Glomerular visceral epithelial cell (primary cell): ENCODE results near the gene CGB2.
"Not testable (repeated sequence)": the region's sequence is repeated elsewhere in the genome, so short reads cannot be mapped to it uniquely, and the experiment has no call there.

ENCODE experiments used
- DNase-seq: peaks from one replicate; pipeline ENCODE4 v3.0.0-alpha.2; 2016; ENCODE audit errors: extremely low spot score

Gene CGB2

DNA sequence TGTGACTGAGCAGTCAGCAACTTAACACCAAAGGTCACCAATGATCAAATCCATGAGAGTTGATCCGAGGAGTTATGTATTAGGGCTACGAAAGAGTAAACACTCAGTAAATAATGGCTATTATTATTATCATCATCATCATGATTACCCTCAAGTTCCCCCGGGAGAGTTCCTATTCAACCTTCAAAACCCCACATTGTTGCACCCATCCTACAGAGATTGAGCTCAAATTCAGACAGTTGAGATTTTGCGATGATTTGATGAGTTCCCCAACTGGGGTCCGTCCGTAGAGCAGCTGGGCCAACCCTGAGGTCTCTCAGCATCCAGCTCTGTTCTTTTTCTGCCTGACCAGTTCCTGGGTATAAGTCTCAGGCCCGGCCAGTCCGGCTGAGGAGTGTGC is 6.4 kb downstream of the CGB2 start:
- DNase-seq = not testable (repeated sequence)

DNA sequence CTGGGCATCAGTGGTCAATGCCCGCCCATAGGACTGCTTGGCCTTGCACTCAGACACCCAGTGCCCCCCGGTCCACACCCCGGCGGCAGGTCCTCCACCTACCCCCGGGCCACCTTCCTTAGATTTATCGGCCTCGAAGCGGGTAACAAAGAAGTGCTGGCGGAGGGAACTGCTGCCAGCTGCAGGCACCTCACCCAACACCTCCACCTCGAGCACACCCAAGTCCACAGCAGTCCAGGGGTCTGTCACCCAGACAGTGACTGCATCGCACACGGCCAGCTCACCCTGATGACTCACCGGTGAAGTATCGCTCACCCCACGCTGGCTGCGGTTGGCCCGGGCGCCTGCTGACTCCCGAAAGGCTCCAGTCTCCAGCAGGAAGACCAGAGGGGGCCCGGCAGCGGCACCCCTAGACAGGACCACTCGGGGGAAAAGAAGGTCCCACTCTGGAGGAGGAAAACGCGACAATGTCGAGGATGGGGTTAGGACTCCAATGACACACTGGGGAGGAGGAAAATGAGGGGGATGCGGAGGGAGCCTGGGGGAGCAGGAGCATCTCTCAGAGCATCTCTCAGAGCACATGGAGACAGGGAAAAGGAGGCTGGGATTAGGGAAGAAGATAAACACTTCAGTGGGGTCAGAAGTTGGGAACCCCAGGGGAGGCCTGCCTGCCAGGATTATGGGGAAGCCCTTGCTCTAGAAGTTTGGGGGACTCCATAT is 7.0 kb downstream of the CGB2 start:
- DNase-seq = peak; percentile 84

DNA sequence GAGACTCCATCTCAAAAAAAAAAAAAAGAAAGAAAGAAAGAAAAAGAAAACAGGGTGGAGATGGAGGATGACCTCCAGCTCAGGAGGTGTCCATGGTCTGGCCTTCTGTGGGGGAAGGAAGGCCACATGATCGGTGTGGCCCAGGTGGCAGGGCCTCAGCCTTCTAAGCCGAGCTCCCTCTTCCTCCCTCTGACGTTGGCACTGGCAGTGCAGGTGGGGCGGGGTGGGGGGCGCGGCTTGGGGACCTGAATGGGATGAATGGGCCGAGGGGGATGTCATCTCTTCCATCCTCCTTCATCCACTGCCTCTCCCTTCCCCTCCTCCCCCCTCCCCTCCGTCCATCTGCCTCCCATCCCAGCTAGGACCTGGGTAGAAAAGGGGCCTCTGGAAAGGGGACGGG is 8.0 kb downstream of the CGB2 start:
- not testable (repeated sequence) for DNase-seq

DNA sequence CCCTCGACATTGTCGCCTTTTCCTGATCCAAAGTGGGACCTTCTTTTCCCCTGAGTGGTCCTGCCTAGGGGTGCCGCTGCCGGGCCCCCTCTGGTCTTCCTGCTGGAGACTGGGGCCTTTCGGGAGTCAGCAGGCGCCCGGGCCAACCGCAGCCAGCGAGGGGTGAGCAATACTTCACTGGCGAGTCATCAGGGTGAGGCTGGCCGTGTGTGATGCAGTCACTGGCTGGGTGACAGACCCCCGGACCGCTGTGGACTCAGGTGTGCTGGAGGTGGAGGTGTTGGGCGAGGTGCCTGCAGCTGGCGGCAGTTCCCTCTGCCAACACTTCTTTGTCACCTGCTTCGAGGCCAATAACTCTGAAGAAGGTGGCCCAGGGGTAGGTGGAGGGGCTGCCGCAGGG is 10.5 kb downstream of the CGB2 start:
- peak; percentile 72 for DNase-seq

DNA sequence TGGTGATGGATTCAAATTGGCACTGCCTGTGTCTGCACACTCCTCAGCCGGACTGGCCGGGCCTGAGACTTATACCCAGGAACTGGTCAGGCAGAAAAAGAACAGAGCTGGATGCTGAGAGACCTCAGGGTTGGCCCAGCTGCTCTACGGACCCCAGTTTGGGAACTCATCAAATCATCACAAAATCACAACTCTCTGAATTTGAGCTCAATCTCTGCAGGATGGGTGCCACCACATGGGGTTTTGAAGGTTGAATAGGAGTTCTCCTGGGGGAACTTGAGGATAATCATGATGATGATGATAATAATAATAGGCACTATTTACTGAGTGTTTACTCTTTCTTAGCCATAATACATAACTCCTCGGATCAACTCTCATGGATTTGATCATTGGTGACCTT is 11.0 kb downstream of the CGB2 start:
- not testable (repeated sequence) for DNase-seq

DNA sequence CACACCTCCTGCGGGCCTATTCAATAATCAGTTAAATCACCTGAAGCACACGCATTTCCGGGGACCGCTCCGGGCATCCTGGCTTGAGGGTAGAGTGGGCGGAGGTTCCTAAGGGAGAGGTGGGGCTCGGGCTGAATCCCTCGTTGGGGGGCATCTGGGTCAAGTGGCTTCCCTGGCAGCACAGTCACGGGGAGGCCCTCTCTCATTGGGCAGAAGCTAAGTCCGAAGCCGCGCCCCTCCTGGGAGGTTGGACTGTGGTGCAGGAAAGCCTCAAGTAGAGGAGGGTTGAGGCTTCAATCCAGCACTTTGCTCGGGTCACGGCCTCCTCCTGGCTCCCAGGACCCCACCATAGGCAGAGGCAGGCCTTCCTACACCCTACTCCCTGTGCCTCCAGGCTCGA is 11.9 kb downstream of the CGB2 start, which contains the start of gene CGB5:
Gene CGB5, plus strand, starts transcription at position 301 of the 400 bp plus-strand sequence. CDS start 362 bp downstream, outside the sequence.
- DNase-seq = not testable (repeated sequence)

DNA sequence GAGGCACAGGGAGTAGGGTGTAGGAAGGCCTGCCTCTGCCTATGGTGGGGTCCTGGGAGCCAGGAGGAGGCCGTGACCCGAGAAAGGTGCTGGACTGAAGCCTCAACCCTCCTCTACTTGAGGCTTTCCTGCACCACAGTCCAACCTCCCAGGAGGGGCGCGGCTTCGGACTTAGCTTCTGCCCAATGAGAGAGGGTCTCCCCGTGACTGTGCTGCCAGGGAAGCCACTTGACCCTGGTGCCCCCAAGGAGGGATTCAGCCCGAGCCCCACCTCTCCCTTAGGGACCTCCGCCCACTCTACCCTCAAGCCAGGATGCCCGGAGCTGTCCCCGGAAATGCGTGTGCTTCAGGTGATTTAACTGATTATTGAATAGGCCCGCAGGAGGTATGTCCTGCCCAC is 17.3 kb downstream of the CGB2 start, which contains the start of gene CGB8:
Gene CGB8, minus strand, starts transcription at position 101 of the 400 bp plus-strand sequence. CDS start 372 bp downstream, outside the sequence.
- DNase-seq = not testable (repeated sequence)

DNA sequence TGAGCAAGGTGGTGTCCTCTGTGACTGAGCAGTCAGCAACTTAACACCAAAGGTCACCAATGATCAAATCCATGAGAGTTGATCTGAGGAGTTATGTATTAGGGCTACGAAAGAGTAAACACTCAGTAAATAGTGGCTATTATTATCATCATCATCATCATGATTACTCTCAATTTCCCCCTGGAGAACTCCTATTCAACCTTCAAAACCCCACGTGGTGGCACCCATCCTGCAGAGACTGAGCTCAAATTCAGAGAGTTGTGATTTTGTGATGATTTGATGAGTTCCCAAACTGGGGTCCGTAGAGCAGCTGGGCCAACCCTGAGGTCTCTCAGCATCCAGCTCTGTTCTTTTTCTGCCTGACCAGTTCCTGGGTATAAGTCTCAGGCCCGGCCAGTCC is 18.1 kb downstream of the CGB2 start:
- DNase-seq = not testable (repeated sequence)

DNA sequence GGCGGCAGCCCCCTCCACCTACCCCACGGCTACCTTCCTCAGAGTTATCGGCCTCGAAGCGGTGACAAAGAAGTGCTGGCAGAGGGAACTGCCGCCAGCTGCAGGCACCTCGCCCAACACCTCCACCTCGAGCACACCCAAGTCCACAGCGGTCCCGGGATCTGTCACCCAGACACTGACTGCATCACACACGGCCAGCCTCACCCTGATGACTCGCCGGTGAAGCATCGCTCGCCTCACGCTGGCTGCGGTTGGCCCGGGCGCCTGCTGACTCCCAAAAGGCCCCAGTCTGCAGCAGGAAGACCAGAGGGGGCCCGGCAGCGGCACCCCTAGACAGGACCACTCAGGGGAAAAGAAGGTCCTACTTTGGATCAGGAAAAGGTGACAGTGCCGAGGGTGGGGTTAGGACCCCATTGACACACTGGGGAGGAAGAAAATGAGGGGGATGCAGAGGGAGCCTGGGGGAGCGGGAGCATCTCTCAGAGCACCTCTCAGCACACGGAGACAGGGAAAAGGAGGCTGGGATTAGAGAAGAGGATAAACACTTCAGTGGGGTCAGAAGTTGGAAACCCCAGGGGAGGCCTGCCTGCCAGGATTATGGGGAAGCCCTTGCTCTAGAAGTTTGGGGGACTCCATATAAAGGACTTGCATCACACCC is 18.8 kb downstream of the CGB2 start:
- peak; percentile 75 for DNase-seq

DNA sequence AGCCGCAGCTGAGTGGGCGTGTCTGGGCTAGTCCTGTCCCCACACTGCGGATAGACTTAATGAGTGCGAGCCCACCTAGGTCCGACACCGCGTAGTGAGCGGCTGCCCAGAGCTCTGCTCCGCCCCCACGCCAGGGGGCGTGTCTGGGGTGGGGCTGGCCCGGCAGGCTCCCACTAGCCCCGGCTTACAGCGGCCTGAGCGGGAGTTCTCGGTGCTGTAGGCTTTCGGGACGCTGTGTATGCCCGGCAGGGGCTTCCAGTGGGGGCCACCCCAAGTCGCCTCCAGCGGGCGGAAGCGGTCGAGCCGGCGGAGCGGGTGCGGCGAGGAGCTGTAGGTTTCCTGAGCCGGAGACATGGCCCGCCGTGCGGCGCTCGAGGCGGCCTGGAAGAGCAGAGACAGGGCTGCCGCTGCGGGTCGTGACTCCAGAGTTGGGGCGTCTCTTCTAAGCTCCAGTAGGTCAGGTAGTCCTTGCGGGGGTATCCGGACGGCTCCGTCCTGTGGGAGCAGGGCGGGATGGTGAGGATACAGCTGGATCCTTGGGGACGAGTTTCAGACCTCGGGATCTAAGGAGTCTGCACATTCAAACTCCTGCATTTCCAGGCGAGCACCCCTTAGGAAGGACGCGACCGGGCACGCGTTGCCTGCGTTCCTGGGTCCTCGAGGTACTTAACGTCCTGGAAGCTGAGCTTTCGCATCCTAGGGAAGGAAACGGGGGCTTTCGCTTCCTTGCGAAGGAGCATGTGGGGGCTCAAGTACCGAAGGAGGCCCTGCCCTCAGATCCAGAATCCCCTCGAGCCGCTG is 24.6 kb downstream of the CGB2 start:
- peak; percentile 79 for DNase-seq

DNA sequence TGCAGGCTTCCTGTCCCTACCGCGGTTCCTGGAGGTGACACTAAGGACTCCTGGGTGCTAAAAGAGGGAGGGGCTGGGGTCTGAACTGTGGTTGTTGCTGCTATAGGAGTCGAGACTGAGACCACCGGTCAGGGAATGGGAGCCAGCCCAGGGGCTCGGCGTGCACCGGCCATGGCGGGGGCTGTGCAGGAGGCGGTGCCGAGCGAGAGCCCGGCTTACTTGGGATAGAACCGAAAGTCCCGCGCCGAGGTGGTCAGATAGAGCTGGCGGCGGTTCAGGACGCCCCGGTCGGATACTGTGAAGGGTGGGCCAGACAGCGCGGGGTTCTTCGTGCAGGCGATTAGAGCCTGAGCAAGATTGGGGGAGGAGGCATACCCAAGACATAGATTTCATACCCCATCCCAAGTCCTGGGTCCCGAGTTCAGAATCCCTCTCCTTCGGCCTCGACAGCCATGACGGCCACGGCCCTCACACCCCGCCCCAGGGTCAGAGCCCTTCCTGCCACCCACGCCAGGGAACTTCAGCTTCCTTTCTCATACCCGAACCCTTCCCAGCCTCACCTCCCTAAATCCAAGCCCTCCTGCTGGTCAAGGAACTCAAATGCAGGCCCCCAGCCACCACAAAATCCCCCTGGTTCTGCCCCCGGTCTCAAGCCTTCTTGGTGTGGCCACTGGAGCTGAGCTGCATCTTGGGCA is 25.4 kb downstream of the CGB2 start:
- not testable (repeated sequence) for DNase-seq

DNA sequence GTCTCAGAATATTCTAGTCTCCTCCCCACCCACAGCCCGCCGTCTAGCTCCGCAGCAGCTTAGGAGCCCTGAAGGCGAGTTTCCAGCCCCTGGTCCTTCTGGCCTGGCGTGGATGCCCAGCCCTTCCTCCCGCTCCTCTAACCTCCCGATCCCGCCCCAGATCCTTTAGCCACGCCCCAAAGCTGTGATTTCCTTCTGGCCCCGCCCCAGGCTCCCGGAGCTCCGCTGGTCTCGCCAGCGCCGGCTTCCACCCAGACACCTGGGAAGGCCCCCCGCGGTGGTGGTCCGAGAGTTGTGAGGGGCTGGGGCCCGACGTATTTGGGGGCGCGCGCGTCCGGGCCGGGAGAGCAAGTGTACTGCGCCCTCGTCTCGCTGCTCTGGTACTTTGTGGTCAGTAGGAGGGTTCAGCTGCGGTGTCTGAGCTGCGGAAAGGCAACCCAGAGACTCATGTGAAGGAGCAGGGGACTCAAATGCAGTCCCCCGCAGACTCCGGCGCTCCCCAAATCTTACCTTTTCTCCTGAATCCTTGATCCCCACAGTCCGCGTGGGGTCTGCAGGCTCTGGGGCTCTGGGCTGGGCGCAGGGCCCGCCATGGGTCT is 26.0 kb downstream of the CGB2 start, which contains the start of gene CGB7:
Gene CGB7, minus strand, starts transcription at position 114 of the 599 bp plus-strand sequence. CDS start 2,374 bp downstream, outside the sequence.
- DNase-seq = peak; percentile 82

DNA sequence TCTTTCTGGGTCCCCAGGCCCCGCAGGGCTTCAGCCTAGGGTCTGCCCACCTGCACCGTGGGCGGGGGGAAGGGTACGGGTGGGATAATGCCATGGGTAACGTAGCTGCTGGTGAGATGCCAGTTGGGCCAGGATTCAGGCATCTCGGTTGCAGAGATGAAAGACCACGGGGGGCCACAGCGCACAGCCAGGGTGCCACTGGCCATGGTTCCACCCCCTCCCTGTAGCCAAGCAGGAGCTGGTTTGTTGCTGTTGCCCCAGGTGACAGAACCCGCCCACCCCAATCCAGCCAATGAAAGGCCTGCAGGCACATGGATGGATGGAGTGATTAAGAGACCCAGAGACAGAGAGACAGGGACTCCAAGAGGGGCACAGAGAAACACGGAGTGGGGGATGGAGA is 26.9 kb downstream of the CGB2 start:
- peak; percentile 50 for DNase-seq

DNA sequence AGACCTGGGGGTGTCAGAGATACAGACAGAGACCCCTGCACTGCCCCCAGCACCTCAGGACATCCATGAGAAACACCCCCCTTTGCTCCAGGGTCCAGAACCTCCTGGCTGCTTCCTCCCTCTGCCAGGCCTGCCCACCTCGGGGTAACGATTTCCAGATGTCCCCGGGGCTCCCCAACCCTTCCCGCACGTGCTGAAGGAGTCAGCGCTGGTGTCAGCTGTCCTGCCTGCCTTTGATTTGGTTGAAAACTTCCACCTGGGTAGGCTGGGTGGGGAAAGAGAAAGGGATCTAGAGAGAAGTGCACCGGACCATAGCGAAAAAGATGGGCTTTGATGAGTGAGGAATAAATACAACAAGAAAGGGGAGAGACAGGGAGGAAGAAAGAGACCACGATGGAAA is 27.4 kb downstream of the CGB2 start:
- no peak for DNase-seq

DNA sequence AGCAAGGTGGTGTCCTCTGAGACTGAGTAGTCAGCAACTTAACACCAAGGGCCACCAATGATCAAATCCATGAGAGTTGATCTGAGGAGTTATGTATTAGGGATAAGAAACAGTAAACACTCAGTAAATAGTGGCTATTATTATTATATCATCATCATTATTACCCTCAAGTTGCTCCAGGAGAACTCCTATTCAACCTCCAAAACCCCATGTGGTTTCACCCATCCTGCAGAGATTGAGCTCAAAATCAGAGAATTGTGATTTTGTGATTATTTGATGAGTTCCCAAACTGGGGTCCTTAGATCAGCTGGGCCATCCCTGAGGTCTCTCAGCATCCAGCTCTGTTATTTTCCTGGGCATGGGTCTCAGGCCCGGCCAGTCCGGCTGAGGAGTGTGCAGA is 29.3 kb downstream of the CGB2 start:
- DNase-seq = no peak

DNA sequence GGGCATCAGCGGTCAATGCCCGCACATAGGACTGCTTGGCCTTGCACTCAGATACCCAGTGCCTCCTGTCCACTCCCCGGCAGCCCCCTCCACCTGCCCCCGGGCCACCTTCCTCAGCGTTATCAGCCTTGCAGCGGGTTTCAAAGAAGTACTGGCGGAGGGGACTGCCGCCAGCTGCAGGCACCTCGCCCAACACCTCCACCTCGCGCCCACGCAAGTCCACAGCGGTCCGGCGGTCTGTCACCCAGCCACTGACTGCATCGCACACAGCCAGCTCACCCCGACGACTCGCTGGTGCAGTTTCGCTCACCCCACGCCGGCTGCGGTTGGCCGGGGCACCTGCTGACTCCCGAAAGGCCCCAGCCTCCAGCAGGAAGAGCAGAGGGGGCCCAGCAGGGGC is 29.8 kb downstream of the CGB2 start:
- DNase-seq = no peak

DNA sequence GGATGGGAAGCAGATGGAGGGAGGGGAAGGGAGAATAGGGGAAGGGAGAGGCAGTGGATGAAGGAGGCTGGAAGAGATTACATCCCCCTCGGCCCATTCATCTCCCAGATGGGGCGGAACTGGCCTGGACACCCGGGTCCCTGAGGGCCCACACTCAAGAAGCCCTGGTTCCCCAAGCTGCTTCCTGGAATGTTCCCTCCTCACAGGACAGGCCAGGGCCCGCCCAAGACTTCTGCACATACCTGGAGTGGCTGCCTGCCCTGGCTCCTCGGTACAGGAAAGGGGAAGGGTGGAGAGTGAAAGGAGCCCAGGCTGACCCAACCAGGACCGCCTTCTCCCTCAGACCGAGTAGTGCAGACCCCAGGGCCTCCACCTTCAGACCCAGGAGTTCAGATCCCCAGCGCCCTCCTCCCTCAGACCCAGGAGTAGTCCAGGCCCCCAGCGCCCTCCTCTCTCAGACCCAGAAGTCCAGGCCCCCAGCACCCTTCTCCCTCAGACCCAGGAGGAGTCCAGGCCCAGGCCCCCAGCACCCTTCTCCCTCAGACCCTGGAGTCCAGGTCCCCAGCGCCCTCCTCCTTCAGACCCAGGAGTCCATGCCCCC is 32.4 kb downstream of the CGB2 start:
- DNase-seq = no peak

DNA sequence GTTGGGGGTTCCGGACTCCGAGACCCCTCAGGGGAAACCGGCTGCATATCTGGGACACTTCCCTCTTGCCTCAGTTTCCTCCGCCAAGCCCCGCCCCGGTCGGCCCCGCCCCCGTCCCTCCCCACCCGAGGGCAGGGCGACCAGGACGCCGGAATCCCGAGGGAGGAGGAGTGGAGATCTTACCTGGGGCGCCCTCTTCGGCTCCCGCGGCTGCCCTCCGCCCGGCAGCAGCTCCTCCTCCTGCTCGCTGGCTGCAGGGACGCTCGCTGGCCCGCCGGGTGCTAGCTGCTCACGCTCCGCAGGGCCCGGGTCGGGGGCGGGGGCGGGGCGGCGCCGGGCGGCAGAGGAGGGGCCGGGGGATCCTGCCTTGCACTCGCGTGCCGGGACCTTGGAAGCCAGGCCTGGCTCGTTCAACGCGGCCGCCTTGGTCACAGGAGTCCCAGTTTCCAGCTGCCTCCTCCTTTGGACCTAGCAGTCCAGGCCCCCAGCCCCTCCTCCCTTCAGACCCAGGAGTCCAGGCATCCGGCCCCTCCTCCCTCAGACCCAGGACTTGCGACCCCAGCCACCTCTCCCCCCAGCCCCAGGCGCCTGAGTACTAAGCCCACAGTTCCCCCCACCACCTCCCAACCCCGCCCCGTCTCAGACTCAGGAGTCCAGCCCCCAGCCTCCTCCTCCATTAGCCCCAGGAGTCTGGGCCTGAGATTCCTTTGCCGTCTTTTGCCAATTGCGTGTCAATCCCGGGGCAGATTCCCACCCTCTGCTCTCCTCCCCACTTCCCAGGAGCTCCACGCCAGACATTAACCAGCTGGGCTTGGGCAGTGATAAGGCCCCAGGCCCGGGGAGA is 33.3 kb downstream of the CGB2 start, which contains the start of gene NTF4:
Gene NTF4, minus strand, starts transcription at position 51 of the 844 bp plus-strand sequence. CDS start 2,821 bp downstream, outside the sequence.
- no peak for DNase-seq

DNA sequence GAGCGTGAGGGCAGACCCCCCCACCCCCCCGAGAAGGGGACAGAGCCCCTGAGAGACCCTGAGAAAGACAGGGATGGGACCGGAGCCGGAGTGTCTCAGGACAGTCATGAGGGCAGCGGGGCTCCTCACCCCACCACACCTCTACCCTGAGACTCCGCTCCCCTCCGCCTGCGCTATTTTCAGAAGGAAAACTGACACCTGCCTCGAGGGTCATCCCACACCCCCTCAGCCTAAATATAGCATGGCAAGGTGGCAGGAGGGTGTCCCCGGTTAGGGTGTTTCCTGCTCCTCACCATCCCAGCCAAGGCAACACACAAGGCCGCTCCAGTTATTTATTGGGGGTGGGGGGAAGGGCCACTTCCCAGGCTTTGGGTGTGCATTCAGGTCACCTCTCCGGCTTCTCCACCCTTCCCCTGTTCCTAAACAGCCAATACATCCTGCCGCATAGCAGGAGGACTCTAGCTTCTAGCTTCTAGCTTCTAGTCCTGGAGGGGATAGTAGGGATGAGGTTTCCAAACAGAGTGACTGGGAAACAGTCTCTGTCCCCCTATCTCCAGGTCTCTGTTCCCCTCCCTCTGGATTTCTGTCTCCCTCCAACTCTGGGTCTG is 34.3 kb downstream of the CGB2 start:
- DNase-seq = no peak
